Large intestine (tissue), 3 donors: Measurements from ENCODE around the gene PARD6G. TPM values are rescaled to one million over a fixed set of nuclear protein-coding genes. Genes with fewer than 3 reads are reported as not detected.
A peak's percentile ranks its signal among the peaks of the same experiment; 100 is the strongest.

Experiments
- DNase-seq, 2 donors: peaks; one replicate each; pipeline versions ENCODE4 v3.0.0 to v3.0.0-alpha.2; 2013
- H3K27ac ChIP-seq: one replicate; pipeline ENCODE4 v1.5.1; 2013; ENCODE audit warnings: low read length
- H3K27me3 ChIP-seq: 2 replicates; pipeline ENCODE4 v1.6.1; 2013; ENCODE audit warnings: low read length; ENCODE audit not compliant: control insufficient read depth, insufficient read depth
- H3K36me3 ChIP-seq: 2 replicates; pipeline ENCODE4 v1.6.1; 2013; ENCODE audit warnings: low read length; ENCODE audit not compliant: control insufficient read depth, insufficient read depth
- H3K4me1 ChIP-seq: one replicate; pipeline ENCODE4 v1.6.1; 2013; ENCODE audit warnings: low read length; ENCODE audit not compliant: control insufficient read depth, insufficient read depth
- H3K4me3 ChIP-seq: one replicate; pipeline ENCODE4 v1.5.1; 2013; ENCODE audit warnings: low read length
- H3K9me3 ChIP-seq: one replicate; pipeline ENCODE4 v1.6.1; 2013; ENCODE audit warnings: mild to moderate bottlenecking, low read depth, low read length, moderate library complexity; ENCODE audit not compliant: control insufficient read depth
- whole genome bisulfite sequencing: methylation state at CpG from one replicate; pipeline ENCODE4 v1.1.5; 2013; ENCODE audit warnings: low lambda C conversion rate; ENCODE audit not compliant: insufficient coverage; 5-methylcytosine and 5-hydroxymethylcytosine counted together
- polyA plus RNA-seq: library from polyadenylated mRNA; unstranded; fragments of 120-200 nt; gene quantifications from one replicate; pipeline ENCODE4 v1.2.1, GENCODE V29; 2013

Gene PARD6G
- polyA plus RNA-seq, 1 donor = 7.4 TPM

DNA sequence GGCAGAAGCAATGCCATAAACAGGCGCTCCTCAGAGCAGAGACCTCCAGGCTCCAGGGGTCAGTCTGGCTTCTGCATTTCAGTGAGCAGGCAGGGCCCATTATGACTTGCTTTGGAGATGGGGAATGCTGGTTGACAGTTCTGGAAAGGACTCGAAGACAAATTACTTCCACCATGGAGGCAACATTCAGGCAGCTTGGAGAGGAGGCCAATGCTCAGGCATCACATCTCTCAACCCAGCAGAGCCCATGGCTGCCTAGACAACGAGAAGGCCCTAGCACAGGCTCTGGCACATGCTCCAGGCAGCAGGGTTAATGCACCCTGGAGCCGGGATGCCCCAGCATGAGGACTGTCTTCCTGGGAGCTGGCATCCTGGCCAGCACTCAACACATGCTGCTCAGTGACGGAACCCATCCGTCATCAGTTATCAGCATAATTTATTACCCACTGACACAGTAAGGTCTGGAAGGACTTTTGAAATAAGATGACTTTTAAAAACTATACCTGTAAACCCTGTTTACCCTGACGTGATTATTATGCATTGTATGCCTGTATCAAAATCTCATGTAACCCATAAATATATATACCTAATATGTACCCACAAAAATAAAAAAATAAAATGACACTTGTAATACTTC is 85.4 kb downstream of the PARD6G start:
- no peak overlapping the region for H3K4me3 ChIP-seq
- peaks cover 2% of the 10 kb centered on the region for H3K36me3 ChIP-seq
- H3K4me1 ChIP-seq = no peaks in the 10 kb centered on the region
- 60% methylated on average over 1 of the region's 7 CpGs for WGBS
- peaks cover 9% of the 10 kb centered on the region for H3K9me3 ChIP-seq
- H3K27ac ChIP-seq = no peak overlapping the region
- DNase-seq = no peak
- H3K27me3 ChIP-seq = no peaks in the 10 kb centered on the region

- Histone ChIP-seq H3K4me1 (no peaks in the 10 kb centered on the region), H3K27me3 (no peaks in the 10 kb centered on the region), H3K9me3 (peaks cover 9% of the 10 kb centered on the region), H3K4me3 (no peak overlapping the region), H3K27ac (no peak overlapping the region), H3K36me3 (peaks cover 2% of the 10 kb centered on the region)
- WGBS = no CpG with 5 or more reads among the region's 109 CpGs
- DNase-seq = peak in 1 of 2 donors; percentile 24
These were observed 87.3 kb downstream of the PARD6G start for GRCh38 chr18:80159713-80160636.

DNA sequence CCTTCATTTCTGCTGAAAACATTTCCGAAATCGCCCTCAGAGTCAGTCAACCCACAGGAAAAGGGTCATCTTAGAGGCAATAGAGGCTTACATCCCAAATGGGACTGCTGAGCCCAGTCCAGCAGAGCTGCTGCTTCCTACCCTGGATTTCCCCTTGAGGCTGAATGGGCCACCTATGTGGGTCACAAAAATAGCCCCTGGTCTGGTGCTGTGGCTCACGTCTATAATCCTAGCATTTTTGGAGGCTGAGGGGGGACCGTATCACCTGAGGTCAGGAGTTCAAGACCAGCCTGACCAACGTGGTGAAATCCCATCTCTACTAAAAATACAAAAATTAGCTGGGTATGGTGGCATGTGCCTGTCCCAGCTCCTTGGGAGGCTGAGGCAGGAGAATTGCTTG is 88.9 kb downstream of the PARD6G start:
- Histone ChIP-seq H3K4me3 (no peak overlapping the region), H3K4me1 (no peaks in the 10 kb centered on the region), H3K36me3 (peaks cover 2% of the 10 kb centered on the region), H3K9me3 (peaks cover 4% of the 10 kb centered on the region), H3K27ac (no peak overlapping the region), H3K27me3 (no peaks in the 10 kb centered on the region)
- DNase-seq = no peak
- WGBS = no CpG with 5 or more reads among the region's 5 CpGs

DNA sequence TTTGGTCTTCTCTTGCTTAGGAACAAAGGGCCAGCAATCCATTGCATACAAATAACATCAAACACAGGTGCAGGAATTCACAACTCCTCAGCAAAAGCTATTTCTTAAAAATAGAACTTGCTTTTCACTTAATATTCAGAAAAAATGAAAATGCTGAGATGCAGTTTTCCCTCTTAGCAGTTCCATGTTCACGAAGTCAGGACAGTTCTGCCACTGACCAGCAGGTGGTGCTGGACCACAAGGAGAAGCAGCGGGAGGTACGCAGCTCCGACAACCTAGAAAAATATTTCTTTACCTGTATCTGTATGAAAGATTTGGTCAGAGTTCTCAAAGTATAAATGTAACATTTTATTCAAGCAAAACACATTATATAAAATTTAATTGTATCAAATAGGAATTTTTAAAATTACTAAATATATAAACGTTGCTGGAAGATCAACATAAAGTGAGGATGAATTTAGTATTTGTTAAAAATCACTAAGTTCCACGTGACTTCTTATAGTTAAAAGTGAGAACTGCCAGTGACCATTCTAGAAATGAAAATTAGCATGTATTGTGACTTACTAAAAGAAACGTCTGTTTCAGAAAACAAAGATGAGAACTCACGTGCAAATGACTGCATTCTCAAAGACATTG is 89.5 kb downstream of the PARD6G start:
- peaks cover 1% of the 10 kb centered on the region for H3K36me3 ChIP-seq
- 100% methylated on average over 1 of the region's 8 CpGs for WGBS
- DNase-seq = peak; percentile 42 to 66

DNA sequence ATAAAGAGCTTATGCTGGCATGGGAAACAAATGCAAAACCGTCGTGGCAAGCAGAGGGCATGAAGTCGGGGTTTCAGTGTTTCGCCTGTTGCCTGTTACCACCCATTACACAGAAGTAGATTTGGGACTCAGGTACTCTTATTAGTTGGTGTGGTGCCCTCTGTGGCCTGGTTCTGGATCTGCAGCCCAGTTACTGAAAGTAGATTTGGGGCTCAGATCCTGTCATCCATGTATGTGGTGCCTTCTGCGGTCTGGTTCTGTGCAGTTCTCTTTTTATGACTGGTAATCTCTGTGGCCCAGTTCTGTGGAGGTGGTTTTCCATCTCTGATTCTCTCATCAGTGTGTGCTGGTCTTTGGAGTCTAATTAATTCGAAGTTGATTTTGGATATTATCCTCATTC is 93.0 kb downstream of the PARD6G start:
- Histone ChIP-seq H3K9me3 (no peaks in the 10 kb centered on the region), H3K4me3 (no peak overlapping the region), H3K4me1 (peaks cover 1% of the 10 kb centered on the region), H3K27ac (no peak overlapping the region), H3K27me3 (no peaks in the 10 kb centered on the region), H3K36me3 (no peaks in the 10 kb centered on the region)
- WGBS = no CpG with 5 or more reads among the region's 6 CpGs
- DNase-seq = no peak

More for the DNA sequence above, 89.5 kb downstream of the PARD6G start:
- no peaks in the 10 kb centered on the region for H3K4me1 ChIP-seq
- no peak overlapping the region for H3K4me3 ChIP-seq
- no peak overlapping the region for H3K27ac ChIP-seq
- no peaks in the 10 kb centered on the region for H3K27me3 ChIP-seq
- peaks cover 4% of the 10 kb centered on the region for H3K9me3 ChIP-seq

DNA sequence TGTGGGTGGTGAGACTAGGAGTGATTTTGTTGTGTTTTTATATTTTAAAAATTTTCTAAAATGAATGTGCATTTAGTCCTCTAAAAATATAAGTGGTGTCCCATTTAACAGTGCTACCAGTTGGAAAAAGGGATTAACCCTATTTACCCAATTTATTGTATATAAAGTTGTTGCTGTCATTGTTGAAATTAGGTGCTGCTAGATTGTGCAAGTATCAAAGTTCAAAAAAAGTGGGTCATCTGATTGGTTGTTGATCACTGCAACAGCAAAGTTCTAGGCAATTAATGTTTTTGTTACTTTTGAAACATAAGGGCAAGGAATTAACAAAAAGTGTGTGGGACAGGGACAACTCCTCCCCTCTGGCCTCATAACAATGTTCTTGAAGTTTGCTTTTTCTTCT is 97.6 kb downstream of the PARD6G start:
- no peak overlapping the region for H3K27ac ChIP-seq
- peak in 1 of 2 donors; percentile 36 for DNase-seq
- H3K27me3 ChIP-seq = no peaks in the 10 kb centered on the region
- no peaks in the 10 kb centered on the region for H3K9me3 ChIP-seq
- H3K36me3 ChIP-seq = no peaks in the 10 kb centered on the region
- no peak overlapping the region for H3K4me3 ChIP-seq
- H3K4me1 ChIP-seq = peaks cover 8% of the 10 kb centered on the region

GRCh38 chr18:80148326-80149199 is 98.8 kb downstream of the PARD6G start:
- peak overlapping the region; percentile 57 for H3K27ac ChIP-seq
- H3K4me3 ChIP-seq = peak overlapping the region; percentile 51
- no peaks in the 10 kb centered on the region for H3K27me3 ChIP-seq
- H3K4me1 ChIP-seq = peaks cover 8% of the 10 kb centered on the region
- DNase-seq = no peak
- no peaks in the 10 kb centered on the region for H3K36me3 ChIP-seq
- no peaks in the 10 kb centered on the region for H3K9me3 ChIP-seq
- WGBS = 83% methylated on average over 1 of the region's 34 CpGs

GRCh38 chr18:80147418-80148325 is 99.6 kb downstream of the PARD6G start:
- H3K27me3 ChIP-seq = no peaks in the 10 kb centered on the region
- H3K36me3 ChIP-seq = no peaks in the 10 kb centered on the region
- peaks cover 8% of the 10 kb centered on the region for H3K4me1 ChIP-seq
- WGBS = 80% methylated on average over 2 of the region's 52 CpGs
- no peaks in the 10 kb centered on the region for H3K9me3 ChIP-seq
- peak overlapping the region; percentile 57 for H3K27ac ChIP-seq
- H3K4me3 ChIP-seq = peak overlapping the region; percentile 51
- peak; percentile 74 to 82 for DNase-seq

- no CpG with 5 or more reads among the region's 12 CpGs for WGBS
- Histone ChIP-seq H3K4me1 (peaks cover 8% of the 10 kb centered on the region), H3K27me3 (no peaks in the 10 kb centered on the region), H3K27ac (no peak overlapping the region), H3K36me3 (no peaks in the 10 kb centered on the region), H3K9me3 (no peaks in the 10 kb centered on the region), H3K4me3 (peak overlapping the region; percentile 51)
- DNase-seq = no peak
These were observed 100.3 kb downstream of the PARD6G start for GRCh38 chr18:80147037-80147417.
